Endothelial cell of umbilical vein (primary cell): Measurements from ENCODE around the gene SPINT2. TPM values are rescaled to one million over a fixed set of nuclear protein-coding genes. Genes with fewer than 3 reads are reported as not detected.

Source experiments
- BruUV-seq: library from RNA; stranded (reverse); fragments of 400-500 nt; replicated peaks from 2 replicates; lab custom pipeline; 2021; lab: Mats Ljungman, UMichigan
- CTCF ChIA-PET: fragments of 300-600, 350-600 bp; sonication (Branson Sonifier 250); formaldehyde crosslinking; loops from one replicate; lab custom pipeline; 2021; ENCODE audit warnings: antibody characterized with exemption, inconsistent platforms; lab: Charles Lee
- POLR2A ChIA-PET: fragments of 300-600, 350-600 bp; sonication (Branson Sonifier 250); formaldehyde crosslinking; loops from one replicate; lab custom pipeline; 2021; ENCODE audit warnings: antibody characterized with exemption, inconsistent platforms; lab: Charles Lee
- DNase-seq: peaks from one replicate; pipeline ENCODE4 v3.0.0-alpha.2; 2011; ENCODE audit warnings: low read depth, low spot score
- FAIRE-seq: peaks from 2 replicates; lab custom pipeline; 2011; peaks lifted over from hg19 to GRCh38; lab: Jason Lieb, UNC
- H2AFZ ChIP-seq: 2 replicates; pipeline ENCODE4 v1.6.0; 2012; ENCODE audit warnings: low read depth, low read length, control low read depth, inconsistent platforms
- H3K27ac ChIP-seq: 2 replicates; pipeline ENCODE4 v1.5.1; 2011; ENCODE audit warnings: low read depth, mild to moderate bottlenecking, control low read depth, low read length, moderate library complexity; ENCODE audit not compliant: insufficient read depth
- H3K27me3 ChIP-seq, 2 experiments: 2 replicates each; pipeline versions ENCODE4 v1.6.0 to v1.6.1; 2011; ENCODE audit warnings: low read length in 2 of 2, mixed read lengths in 1 of 2; ENCODE audit not compliant: control insufficient read depth in 2 of 2, insufficient read depth in 2 of 2
- H3K36me3 ChIP-seq, 2 experiments: 2 replicates in 1 of 2; 3 replicates in 1 of 2; pipeline ENCODE4 v1.5.1; 2011; ENCODE audit warnings: low read length in 2 of 2, mild to moderate bottlenecking in 1 of 2, moderate library complexity in 1 of 2; ENCODE audit not compliant: control insufficient read depth in 2 of 2, insufficient read depth in 2 of 2; ENCODE audit errors: extremely low read depth in 1 of 2
- H3K4me1 ChIP-seq: 3 replicates; pipeline ENCODE4 v1.5.1; 2011; ENCODE audit warnings: mild to moderate bottlenecking, low read length; ENCODE audit not compliant: control insufficient read depth, insufficient read depth; ENCODE audit errors: extremely low read depth
- H3K4me2 ChIP-seq: 2 replicates; pipeline ENCODE4 v1.6.1; 2011; ENCODE audit warnings: low read length, control low read depth, mixed read lengths; ENCODE audit not compliant: insufficient read depth
- H3K4me3 ChIP-seq, 3 experiments: fragments of 200-600 bp in 1 of 3; sonication (generic), shearing (Covaris generic) in 1 of 3; replicated peaks in 1 of 3; 2 replicates each; pipeline ENCODE4 v1.5.1; 2011 to 2016; ENCODE audit warnings: control low read depth in 3 of 3, low read length in 3 of 3, mild to moderate bottlenecking in 2 of 3, inconsistent platforms in 1 of 3, low read depth in 1 of 3, moderate library complexity in 1 of 3; ENCODE audit not compliant: insufficient read depth in 1 of 3
- H3K79me2 ChIP-seq: 2 replicates; pipeline ENCODE4 v1.6.0; 2012; ENCODE audit warnings: low read length, inconsistent platforms; ENCODE audit not compliant: control insufficient read depth, insufficient read depth
- H3K9ac ChIP-seq: replicated peaks from 2 replicates; pipeline ENCODE3; 2011; ENCODE audit warnings: low read length, control low read depth; ENCODE audit not compliant: insufficient read depth; ENCODE audit errors: extremely low read depth
- H3K9me1 ChIP-seq: replicated peaks from 3 replicates; pipeline ENCODE4 v1.6.0; 2011; ENCODE audit warnings: mild to moderate bottlenecking, low read length; ENCODE audit not compliant: control insufficient read depth, insufficient read depth; ENCODE audit errors: extremely low read depth
- H3K9me3 ChIP-seq: replicated peaks from 2 replicates; pipeline ENCODE4 v1.5.1; 2012; ENCODE audit warnings: low read length, inconsistent platforms; ENCODE audit not compliant: control insufficient read depth, insufficient read depth
- H4K20me1 ChIP-seq: replicated peaks from 2 replicates; pipeline ENCODE3; 2011; ENCODE audit warnings: mild to moderate bottlenecking, low read length; ENCODE audit not compliant: control insufficient read depth, insufficient read depth; ENCODE audit errors: extremely low read depth
- CTCF ChIP-seq, 2 donors: IDR thresholded peaks; 1 replicate in 1 of 2; 2 replicates in 1 of 2; pipeline ENCODE4 v1.5.1; 2011; ENCODE audit warnings: low read length in 2 of 2, mild to moderate bottlenecking in 2 of 2, moderate library complexity in 2 of 2, control low read depth in 1 of 2, inconsistent platforms in 1 of 2, low read depth in 1 of 2; ENCODE audit not compliant: insufficient read depth in 1 of 2; ENCODE audit errors: extremely low read depth in 1 of 2
- EZH2 ChIP-seq: IDR thresholded peaks from 2 replicates; pipeline ENCODE4 v1.6.1; 2012; ENCODE audit warnings: borderline replicate concordance, low read depth, mild to moderate bottlenecking, moderate library complexity, low read length, inconsistent platforms; ENCODE audit not compliant: severe bottlenecking
- FOS ChIP-seq: IDR thresholded peaks from 2 replicates; pipeline ENCODE4 v1.6.1; 2011; ENCODE audit warnings: mild to moderate bottlenecking, low read length, moderate library complexity, borderline replicate concordance; ENCODE audit not compliant: insufficient read depth
- GATA2 ChIP-seq: IDR thresholded peaks from 2 replicates; pipeline ENCODE4 v1.7.0; 2011; ENCODE audit warnings: low read depth, mild to moderate bottlenecking, moderate library complexity, mixed read lengths, low read length; ENCODE audit not compliant: insufficient read length, insufficient read depth
- JUN ChIP-seq: IDR thresholded peaks from 2 replicates; pipeline ENCODE4 v1.6.1; 2011; ENCODE audit warnings: borderline replicate concordance, low read depth; ENCODE audit not compliant: insufficient read length, insufficient read depth
- MAX ChIP-seq: IDR thresholded peaks from 2 replicates; pipeline ENCODE4 v1.6.1; 2011; ENCODE audit not compliant: insufficient read depth, insufficient read length
- MYC ChIP-seq: IDR thresholded peaks from one replicate; pipeline ENCODE4 v1.6.1; 2011; ENCODE audit warnings: mild to moderate bottlenecking, low read depth, low read length
- POLR2A ChIP-seq: IDR thresholded peaks from 2 replicates; pipeline ENCODE4 v1.6.1; 2012; ENCODE audit warnings: low read depth, mild to moderate bottlenecking, control low read depth, low read length
- POLR2AphosphoS5 ChIP-seq: IDR thresholded peaks from 2 replicates; pipeline ENCODE4 v1.6.1; 2012; ENCODE audit warnings: low read depth, mild to moderate bottlenecking, control low read depth, low read length, moderate library complexity; ENCODE audit not compliant: insufficient read depth
- dilution Hi-C: fragments of 300-500 bp; cut with MboI; formaldehyde crosslinking; loops from one replicate; pipeline ENCODE4 v1.15.0; 2019; ENCODE audit warnings: low sequenced_read_pairs; ENCODE audit not compliant: extremely low pct_ligation_motif_present
- intact Hi-C: fragments of 100-400 bp; cut with micrococcal nuclease; formaldehyde crosslinking; loops from one replicate; pipeline ENCODE4 v1.10.0; 2022
- polyA plus RNA-seq, 4 experiments: library from polyadenylated mRNA; depleted of rRNA in 3 of 4; stranded (reverse) in 3 of 4; unstranded in 1 of 4; fragments of >200 nt; gene quantifications; 2 replicates each; pipeline versions ENCODE4 v1.2.1 to v1.2.3, GENCODE V29; 2011 to 2012; ENCODE audit warnings: missing spikeins in 1 of 4
- total RNA-seq: library from RNA; stranded (reverse); gene quantifications from 2 replicates; pipeline ENCODE4 v1.2.3, GENCODE V29; 2021

SPINT2 gene
- total and polyA plus RNA-seq, 2 donors (not counting 3 experiments of a cell fraction or from before 2014, with no cell fraction given): 28.9 to 46.6 TPM

DNA sequence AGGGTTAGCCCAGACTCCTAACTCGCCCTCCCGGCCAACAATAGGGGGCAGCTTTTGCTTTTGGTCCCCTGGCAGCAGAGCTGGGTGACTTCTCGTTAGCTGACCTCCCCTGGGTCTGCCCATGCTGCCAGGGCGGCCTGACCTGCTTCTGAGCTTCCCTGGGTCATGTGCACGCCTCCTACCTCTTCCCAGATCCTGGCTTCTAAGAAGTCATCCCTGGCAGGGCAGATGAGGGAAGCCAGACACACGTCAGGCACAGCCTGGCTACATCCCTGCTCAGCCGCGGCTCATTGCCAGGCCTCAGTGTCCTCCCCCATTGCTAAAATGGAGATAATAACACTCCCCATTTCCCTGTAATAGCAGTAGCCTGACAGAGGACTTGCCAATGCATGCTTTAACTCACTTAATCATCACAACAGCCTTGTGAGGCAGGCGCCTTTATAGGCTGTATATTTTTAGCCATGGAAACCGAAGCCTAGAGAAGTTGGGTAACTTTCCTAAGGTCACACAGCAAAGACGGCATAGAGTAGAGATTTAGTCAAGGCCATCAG lies 57.3 kb downstream of the SPINT2 start:
- Histone ChIP-seq H3K4me1 (peaks cover 29% of the 10 kb centered on the region), H3K27me3 (no peaks in the 10 kb centered on the region), H3K9ac (no peak overlapping the region), H3K27ac (no peak overlapping the region), H4K20me1 (no peaks in the 10 kb centered on the region), H3K9me3 (no peaks in the 10 kb centered on the region), H3K4me3 (no peak overlapping the region), H3K4me2 (no peak overlapping the region), H3K9me1 (peaks cover 5% of the 10 kb centered on the region), H3K36me3 (peaks cover 0 to 8% of the 10 kb centered on the region in 2 experiments), H3K79me2 (no peaks in the 10 kb centered on the region), H2AFZ (no peak overlapping the region)
- no peak for DNase-seq
- POLR2A ChIA-PET: no interaction called here
- dilution Hi-C loops: no loop called here
- FAIRE-seq: no peak
- intact Hi-C loops: no loop called here
- CTCF ChIA-PET: interaction anchor here (0.8 to 4.4 kb wide), 2 partner anchors 14 to 37 kb away, joined by 3 to 16 read pairs; partner anchors contain the start of gene CATSPERG
- no TSS peak for BruUV-seq
- TF ChIP-seq EZH2: no peak
- no peak for TF ChIP-seq JUN
- TF ChIP-seq MYC: no peak
- no peak for TF ChIP-seq GATA2
- TF ChIP-seq POLR2AphosphoS5: no peak
- no peak for TF ChIP-seq MAX
- TF ChIP-seq FOS: no peak
- no peak for TF ChIP-seq POLR2A
- no peak for TF ChIP-seq CTCF (IDR thresholded peaks at IDR 0.05; ENCODE audit: extremely low read depth in 1 of 2, insufficient read depth in 1 of 2, low read depth in 1 of 2, low read length in 2 of 2)
